HG02678 (cell line): ENCODE results near the gene GRAMD2B.
"Not testable (repeated sequence)": the region's sequence is repeated elsewhere in the genome, so short reads cannot be mapped to it uniquely, and the experiment has no call there.

Experiments
- ATAC-seq: cut with Tn5 transposase; IDR thresholded peaks from one replicate; pipeline ENCODE4 v1.9.1; 2021; ENCODE audit warnings: mild to moderate bottlenecking, moderate library complexity; ENCODE audit not compliant: unreplicated experiment

The GRAMD2B gene

DNA sequence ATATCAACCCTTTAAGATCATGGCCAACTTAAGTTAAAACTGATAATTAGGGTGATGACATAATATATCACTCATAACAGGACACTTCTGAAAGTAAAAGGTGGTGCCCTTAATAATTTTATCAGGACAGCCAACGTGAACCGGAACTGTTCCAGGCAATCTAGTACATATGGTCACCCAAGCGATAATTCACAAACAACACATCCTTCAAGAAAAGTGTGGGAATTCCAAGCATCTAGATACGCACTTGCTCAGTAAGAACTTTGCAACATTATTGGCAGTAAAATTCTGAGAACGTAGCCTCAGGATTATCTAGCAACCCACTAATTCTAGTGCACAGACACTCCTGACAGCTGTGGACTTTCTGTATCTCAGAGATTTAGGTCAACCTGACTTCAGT, 86.1 kb downstream of the GRAMD2B start:
- no peak for ATAC-seq

DNA sequence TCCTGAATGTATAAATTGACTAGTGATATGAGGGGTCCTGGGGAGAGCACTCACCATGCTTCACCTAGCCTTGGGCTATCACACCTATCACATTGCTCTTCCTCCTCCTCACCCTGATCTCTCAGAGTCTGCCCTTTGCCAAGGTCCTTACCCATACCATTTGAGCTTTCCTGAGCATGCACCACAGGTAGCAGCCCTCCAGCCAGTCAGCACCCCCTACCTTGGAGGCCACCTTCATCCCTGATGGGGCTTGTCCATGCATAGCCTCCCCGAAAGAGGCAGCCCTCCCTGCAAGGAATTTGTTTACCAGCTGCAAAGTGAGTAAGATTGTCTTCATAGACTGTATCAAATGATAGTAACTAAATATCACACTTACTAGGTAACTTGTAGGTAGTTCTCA, 88.8 kb downstream of the GRAMD2B start:
- no peak for ATAC-seq

DNA sequence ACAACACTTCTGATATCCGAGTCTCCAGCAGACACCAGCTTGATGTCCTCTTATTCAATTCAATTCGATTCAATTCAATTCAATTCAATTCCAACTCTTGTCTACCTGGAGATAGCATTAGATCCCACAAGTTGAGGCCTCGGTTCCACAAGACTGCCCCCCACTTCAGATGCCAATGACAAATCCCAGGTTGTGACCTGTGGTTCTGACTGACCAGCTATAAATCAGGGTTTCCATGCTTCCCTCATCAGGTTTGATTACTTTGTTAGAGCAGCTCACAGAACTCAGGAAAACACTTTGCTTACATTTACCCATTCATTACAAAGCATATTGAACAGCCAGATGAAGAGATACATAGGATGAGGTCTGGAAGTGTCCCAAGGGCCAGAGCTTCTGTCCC, 89.2 kb downstream of the GRAMD2B start:
- no peak for ATAC-seq

DNA sequence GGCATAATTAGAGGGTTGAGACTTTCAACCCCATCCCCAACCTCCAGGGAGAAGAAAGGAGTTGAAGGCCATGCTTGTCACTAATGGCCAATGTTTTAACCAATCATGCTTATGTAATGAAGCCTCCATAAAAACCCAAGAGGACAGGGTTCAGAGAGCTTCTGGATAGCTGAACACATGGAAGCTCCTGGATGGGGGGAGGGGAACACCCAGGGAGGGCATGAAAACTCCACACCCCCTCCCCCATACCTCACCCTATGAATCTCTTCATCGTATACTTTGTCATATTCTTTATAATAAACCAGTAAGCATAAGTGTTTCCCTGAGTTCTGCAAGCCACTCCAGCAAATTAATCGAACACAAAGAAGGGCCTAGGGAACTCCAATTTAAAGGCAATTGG, 90.1 kb downstream of the GRAMD2B start:
- ATAC-seq, result no peak

DNA sequence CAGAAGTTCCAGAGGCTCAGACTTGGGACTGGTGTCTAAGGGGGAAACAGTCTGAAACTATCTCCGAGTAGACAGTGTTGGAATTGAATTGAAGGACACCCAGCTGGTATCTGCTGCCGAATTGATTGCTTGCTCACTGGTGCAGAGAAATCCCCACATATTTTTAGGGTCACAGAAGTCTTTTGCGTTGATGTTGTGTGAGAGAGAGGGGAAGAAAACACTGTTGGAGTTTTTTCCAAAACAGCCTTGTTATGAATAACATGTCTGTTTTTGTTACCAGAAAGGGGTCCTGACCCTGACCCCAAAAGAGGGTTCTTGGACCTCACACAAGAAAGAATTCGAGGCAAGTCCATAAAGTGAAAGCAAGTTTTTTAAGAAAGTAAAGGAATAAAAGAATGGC, 90.5 kb downstream of the GRAMD2B start:
- ATAC-seq, result no peak

DNA sequence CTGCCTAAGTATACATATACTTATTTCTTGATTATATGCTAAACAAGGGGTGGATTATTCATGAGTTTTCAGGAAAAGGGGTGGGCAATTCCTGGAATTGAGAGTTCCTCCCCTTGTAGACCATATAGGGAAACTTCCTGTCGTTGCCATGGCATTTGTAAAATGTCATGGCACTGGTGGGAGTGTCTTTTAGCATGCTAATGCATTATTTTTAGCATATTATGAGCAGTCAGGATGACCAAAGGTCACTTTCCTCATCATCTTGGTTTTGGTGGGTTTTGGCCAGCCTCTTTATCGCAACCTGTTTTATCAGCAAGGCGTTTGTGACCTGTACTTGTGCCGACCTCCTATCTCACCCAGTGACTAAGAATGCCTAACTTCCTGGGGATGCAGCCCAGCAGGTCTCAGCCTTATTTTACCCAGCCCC, 90.9 kb downstream of the GRAMD2B start:
- no peak for ATAC-seq

DNA sequence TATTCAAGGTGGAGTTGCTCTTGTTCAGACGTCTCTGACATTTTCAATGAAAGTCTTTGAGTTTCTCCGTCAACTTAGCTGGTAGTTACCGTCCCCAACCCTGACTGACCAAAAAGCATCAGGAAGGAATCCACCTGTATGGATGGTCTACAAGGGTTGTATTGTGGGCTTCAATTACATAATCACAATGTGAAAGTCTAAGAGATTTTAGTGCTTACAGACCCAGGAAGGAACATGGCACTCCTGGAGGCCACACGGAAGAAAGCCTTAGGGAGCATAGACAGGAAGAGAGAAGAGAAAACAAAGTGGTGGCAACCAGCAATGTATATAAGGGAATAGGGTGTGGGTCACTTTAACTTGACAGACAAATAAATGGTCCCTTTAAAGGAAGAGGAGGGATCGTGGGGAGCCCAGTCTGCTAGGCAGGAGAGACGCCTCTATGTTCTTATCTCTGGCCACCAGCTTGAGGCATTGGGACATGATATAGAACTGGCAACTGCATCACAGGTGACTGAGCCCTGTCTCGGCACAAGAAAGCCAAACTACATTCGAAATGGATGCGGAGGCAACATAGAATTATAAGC, 91.4 kb downstream of the GRAMD2B start:
- ATAC-seq, result no peak

DNA sequence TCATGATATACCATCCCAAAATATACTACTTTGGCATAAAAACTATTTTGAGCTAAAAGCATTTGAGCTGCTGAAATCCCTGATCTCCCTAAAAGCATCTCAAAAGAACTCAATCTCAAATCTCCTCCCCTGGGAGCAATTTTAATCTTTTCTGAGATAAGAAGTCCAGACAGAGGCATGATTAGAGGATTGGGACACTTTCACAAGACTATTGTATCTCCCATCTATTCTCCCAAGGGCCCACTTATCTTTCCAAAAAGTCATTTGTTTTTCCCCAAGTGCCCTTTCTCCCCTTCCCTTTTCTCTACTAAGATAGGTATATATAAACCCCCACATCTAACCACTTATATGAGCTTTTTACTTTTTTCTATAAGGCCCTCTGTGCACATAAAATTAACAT, 92.1 kb downstream of the GRAMD2B start:
- no peak for ATAC-seq

DNA sequence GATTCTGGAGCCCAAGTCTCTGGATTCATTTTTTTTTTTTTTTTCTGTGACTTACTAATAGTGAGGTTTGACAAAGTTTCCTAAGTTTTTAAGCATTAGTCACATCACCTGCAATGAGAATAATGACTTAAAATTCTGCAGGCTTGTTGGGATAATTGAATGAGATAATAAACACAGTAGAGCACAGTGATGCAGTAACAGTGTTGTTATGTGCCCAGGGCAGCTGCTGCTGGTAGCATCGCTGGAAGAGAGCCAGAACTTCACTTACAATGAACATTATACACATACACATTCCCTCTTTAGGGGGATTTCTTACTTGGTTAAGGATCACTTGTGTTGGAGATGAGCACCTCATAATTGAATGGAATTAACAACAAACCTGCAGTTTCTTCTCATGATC, 92.9 kb downstream of the GRAMD2B start:
- no peak for ATAC-seq

DNA sequence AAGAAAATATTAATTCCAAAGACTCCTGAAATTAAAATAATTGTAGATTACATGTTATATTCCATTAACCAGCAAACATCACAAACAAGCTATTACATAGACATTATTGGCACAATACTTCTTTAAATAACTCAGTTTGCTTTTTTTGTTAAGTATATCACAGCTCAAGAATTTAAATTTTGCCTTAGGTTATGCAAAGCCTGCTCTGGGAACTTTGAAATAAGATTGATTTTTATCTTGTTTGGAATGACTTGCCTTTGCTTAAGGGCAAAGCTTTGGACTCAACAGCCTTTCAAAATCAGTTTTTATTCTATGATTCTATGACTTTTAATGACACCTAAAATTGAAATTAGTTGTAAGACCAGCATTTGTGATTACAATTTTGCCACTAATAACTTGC, 93.6 kb downstream of the GRAMD2B start:
- no peak for ATAC-seq

DNA sequence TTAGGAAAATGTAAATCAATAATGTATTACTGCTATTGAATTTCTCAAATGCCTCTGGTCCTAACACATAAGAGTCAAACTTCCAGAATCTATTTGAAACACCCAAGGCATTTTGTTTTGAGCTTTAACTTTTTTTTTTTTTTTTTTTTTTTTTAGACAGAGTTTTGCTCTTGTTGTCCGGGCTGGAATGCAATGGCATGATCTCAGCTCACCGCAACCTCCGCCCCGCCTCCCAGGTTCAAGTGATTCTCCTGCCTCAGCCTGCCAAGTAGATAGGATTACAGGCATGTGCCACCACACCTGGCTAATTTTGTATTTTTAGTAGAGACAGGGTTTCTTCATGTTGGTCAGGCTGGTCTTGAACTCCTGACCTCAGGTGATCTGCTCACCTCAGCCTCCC, 96.0 kb downstream of the GRAMD2B start:
- not testable (repeated sequence) for ATAC-seq

DNA sequence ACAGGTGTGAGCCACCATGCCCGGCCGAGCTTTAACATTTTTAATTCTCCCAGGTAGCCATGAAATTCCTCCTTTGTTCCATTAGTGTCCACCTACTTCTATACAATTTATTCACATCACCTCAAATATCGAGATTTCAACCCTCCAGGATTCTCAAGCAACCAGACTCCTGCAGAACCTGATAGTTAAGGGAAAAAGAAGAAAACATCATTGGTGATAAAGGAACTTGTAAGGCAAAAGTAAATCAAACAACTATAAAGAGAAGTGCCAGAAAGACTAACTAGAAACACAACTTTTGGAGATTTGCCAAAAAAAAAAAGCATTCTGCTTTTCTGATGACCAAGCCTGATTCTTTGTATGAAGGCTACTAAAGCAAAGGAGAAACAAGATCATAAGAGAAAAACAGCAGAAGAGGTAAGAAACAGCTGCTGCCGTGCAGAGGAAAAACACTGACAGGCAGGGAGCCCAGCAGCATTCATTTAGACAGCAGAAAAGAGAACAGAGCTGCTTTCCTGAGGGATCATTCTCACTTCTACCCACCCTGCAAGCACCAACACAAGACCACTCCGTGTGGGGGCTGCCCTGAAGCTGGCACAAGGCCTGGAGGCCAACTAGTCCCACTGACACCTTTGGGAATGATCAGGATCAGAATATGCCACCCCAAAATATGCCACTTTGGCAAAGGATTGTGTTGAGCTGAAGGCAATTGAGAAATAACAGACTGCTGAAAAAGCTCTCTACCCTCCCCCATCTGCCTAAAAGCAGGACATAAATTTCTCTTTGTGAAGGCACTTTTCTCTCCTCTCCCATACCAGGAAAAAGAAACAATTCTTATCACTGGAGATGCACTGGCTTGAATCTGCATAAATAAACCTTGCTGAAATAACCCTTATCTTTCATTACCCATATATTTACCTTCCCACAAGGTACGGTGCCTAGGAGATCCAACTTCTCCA, 96.7 kb downstream of the GRAMD2B start:
- no peak for ATAC-seq

DNA sequence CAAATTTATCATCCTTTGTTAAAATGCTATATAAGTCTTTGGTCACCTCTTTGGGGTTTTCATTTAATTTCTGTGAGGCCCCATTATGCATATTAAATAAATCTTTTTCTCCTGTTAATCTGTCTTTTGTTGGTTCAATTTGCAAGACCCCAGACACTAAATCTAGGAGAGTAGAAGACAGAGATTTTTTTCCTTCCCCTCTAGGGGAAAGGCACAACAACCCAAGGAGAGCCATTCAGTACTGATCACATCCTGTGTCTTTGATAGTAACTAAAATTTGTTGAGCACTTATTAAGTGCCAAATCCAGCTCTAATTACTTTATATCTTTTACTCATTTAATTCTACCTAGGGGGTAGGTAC, 97.4 kb downstream of the GRAMD2B start:
- no peak for ATAC-seq

DNA sequence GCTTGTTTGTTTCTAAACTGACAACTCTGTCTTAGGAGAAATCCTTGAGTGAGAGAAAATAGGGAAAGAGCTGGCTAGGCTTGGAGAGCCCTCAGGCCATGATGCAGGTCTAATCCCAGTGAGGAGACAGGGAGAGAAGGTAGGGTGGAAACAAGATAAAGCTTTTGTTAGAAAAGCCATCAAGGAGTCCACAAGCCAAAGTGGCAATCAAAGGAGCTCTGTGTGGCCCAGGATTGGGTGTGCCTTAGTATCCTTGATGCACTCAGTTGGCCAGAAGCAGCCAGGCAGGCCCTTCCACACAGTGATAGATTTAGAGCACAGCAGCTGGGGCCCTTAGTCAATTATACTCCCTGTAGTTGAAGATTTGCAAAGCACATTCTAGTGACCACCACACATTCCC, 97.9 kb downstream of the GRAMD2B start:
- ATAC-seq, result no peak

DNA sequence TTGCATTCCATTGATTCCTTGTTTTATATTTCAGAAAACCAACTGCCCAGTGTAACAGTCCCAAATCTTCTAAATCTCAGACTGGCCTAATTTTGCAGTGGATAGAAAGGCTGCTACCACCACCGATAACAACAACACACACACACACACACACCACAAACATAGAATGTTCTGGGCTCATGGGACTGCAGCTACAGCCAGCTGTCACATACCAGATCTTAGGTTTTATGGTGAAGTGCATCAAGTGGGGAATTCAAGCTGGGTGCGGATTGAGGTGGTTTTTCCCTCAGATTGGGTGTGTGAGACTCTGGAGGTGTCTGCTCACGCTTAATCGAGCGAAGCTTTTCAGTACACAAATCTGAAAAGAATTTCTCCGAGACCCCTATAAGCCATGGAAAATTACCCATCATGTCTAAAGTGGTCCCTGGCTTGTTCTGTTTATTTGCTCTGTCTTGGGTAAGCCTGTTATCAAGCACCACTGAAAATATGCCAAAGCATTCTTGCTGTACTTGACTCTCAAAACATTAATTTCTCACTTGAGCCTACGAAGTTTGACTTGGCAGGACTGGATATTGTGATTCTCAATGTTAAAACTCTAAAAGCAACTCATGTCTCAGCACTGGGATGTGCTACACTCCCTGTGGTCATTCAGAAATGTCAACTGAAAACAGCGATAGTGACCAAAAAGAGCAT, 100.8 kb downstream of the GRAMD2B start:
- ATAC-seq, result no peak

DNA sequence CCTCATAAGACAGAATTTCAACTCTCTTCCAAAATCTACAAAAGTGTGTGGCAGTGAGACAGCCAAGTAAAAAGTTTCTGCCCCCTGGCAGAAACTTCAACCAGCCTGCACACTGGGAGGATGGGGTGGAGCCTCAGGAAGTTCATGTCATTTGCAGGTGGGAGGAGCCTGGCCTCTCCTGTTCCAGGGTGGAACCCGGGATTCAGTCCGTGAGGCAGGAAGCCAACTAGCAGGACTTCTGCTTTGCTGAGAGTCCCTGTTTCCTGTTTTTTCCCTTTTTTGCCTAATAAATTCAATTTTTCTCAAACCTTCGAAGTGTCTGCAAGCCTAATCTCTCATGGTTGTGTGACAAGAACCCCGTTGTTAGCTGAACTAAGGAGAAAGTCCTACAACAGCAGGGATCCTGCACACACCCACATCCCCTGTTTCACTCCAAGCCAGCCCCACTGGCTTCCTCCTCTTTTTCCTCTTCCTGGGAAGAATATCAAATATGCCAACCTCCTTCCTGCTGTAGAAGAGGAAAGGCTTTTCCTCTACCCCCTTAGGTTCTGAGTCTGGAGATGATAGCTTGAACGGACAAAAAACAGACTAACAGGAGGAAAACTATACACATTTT, 102.5 kb downstream of the GRAMD2B start:
- ATAC-seq, result no peak

DNA sequence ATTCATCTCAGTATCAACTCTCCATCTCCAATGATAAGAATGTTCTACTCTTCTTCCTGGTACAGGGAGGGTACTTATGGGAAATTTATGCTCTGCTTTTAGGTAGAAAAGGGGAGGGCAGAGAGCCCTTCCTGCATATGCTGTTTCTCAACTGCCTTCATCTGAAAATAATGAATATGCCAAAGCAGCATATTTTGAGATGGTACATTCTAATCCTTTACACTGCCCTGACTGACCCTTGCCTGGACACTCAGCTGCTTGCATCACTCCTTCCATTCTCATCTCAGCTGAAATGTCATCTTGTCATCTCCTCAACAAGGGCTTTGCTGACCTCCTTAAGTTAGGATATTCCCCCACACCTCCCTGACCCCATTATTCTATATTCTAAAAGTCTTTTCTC, 103.3 kb downstream of the GRAMD2B start:
- no peak for ATAC-seq

DNA sequence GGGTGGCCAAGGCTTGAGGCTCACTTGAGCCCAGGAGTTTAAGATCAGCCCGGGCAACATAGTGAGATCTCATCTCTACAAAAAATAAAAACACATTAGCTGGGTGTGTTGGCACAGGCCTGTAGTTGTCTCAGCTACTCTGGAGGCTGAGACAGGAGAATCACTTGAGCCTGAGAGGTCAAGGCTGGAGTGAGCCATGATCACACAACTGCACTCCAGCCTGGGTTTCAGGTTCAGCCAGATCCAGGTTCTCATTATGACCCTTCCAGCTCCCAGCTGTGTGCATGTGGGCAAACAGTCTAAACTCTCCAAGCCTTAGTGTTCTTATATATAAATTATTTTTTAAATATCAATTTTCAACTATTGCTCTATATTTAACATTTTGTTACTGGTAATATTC, 103.9 kb downstream of the GRAMD2B start:
- no peak for ATAC-seq

DNA sequence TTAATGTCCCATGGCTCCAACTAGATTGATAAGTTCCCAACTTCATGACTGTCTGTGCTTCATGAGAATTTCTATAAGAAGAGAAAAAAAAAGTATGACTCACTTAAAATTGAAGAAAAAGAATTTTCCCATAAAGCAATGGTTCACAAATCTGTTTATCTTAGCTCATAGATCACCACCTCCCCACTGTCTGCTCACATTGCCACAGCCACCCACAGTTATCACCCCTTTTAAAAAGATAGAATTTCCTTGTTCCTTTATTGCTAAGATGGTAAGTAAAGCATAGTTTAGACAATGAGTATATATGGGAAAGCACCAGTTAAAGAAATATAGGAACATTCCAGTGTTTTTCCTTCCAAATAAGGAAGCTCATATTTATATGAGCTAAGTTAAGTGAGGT, 104.7 kb downstream of the GRAMD2B start:
- ATAC-seq, result no peak

DNA sequence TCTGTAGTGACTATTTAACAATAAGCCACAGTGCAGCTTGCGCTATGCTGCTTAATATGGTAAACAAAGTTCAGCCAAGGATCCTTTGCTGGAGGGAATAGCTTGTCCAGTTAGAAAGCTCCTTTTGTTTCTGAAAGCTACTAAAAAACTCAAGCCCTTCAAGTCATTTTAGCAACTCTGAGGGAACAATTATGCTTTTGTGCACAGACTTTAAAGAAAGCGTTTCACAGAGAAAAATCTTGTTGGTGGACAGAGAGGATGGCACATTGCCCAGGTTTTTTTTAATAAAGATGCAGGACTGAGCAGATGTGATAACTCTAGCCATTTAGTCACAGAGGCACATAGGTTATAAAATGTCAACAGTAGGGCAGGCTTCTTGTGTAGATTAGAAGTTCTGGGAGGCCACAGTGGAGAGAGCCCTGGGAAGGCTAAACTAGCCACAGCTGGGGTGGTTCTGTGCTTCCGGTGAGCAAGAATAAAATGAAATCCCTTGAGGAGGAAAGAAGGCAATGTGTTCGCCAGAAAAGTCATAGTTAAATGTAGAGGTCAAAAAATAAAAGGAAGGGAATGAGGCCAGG, 108.4 kb downstream of the GRAMD2B start:
- ATAC-seq, result no peak

DNA sequence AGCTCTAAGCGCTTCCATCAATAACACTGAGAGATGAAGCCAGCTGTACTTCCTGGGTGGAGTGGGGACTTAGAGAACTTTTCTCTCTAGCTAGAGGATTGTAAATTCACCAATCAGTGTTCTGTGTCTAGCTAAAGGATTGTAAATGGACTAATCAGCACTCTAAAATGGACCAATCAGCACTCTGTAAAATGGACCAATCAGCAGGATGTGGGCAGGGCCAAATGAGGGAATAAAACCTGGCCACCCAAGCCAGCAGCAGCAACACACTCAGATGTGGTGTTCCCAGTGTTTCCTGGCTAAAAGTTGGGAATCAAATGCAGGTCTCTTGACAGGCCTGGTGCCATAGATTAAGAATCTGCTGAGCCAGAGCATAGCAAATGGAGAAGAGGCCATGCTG, 111.3 kb downstream of the GRAMD2B start:
- no peak for ATAC-seq
